Esophagus muscularis mucosa (tissue), 4 donors: ENCODE results near the gene DNAJA1. TPM values are rescaled to one million over a fixed set of nuclear protein-coding genes. Genes with fewer than 3 reads are reported as not detected.

Source experiments
- DNase-seq: peaks from one replicate; pipeline ENCODE4 v3.0.0-alpha.2; 2017; ENCODE audit errors: extremely low spot score
- H3K27ac ChIP-seq, 4 donors: fragments of 200-600 bp; sonication (generic); replicated peaks in 1 of 4; 1 replicate in 3 of 4; 2 replicates in 1 of 4; pipeline ENCODE4 v1.5.1; 2016 to 2019; ENCODE audit warnings: mild to moderate bottlenecking in 1 of 4
- H3K27me3 ChIP-seq, 4 donors: fragments of 200-600 bp; sonication (generic); one replicate each; pipeline versions ENCODE4 v1.5.1 to v1.6.0; 2016 to 2019
- H3K36me3 ChIP-seq, 4 donors: fragments of 200-600 bp; sonication (generic); one replicate each; pipeline ENCODE4 v1.5.1; 2016 to 2019
- H3K4me1 ChIP-seq, 4 donors: fragments of 200-600 bp; sonication (generic); one replicate each; pipeline ENCODE4 v1.5.1; 2016 to 2019
- H3K4me3 ChIP-seq, 4 donors: fragments of 200-600 bp; sonication (generic); 1 replicate in 2 of 4; 2 replicates in 2 of 4; pipeline ENCODE4 v1.5.1; 2016 to 2019; ENCODE audit warnings: mild to moderate bottlenecking in 4 of 4, moderate library complexity in 1 of 4
- H3K9me3 ChIP-seq, 4 donors: fragments of 200-600 bp; sonication (generic); 1 replicate in 3 of 4; 2 replicates in 1 of 4; pipeline ENCODE4 v1.5.1; 2016 to 2019
- EP300 ChIP-seq: sonication (generic); formaldehyde crosslinking; IDR thresholded peaks from one replicate; pipeline ENCODE4 v1.6.1; 2017; ENCODE audit warnings: antibody characterized with exemption
- POLR2A ChIP-seq: fragments of 450-650 bp; IDR thresholded peaks from one replicate; pipeline ENCODE4 v1.6.1; 2017; ENCODE audit warnings: antibody characterized with exemption, moderate library complexity, mild to moderate bottlenecking, low read depth
- POLR2AphosphoS5 ChIP-seq, 2 donors: sonication (generic); formaldehyde crosslinking; IDR thresholded peaks; one replicate each; pipeline ENCODE4 v1.6.1; 2017; ENCODE audit warnings: antibody characterized with exemption in 2 of 2
- WGBS: methylation state at CpG from one replicate; pipeline ENCODE4 v1.1.5; 2018; 5-methylcytosine and 5-hydroxymethylcytosine counted together
- intact Hi-C: fragments of 100-400 bp; cut with DNase I; formaldehyde crosslinking; loops from one replicate; pipeline ENCODE4 v1.15.1; 2023
- total RNA-seq, 4 donors: library from RNA; depleted of rRNA; stranded (reverse); fragments of >200 nt; gene quantifications; one replicate each; pipeline versions ENCODE4 v1.1.0 to v1.2.1, GENCODE V29; 2016
- TF ChIP-seq, protein P1 (sequence below), 3 experiments: fragments of 200-600 bp in 2 of 3; fragments of 450-650 bp in 1 of 3; sonication (generic) in 2 of 3; IDR thresholded peaks; one replicate each; pipeline ENCODE4 v1.5.1; 2017 to 2019; ENCODE audit warnings: antibody characterized with exemption in 3 of 3, mild to moderate bottlenecking in 2 of 3, moderate library complexity in 1 of 3

The DNAJA1 gene
- total RNA-seq, 4 donors from 2014 or later: 60.9 to 102 (median 71.1) TPM

DNA sequence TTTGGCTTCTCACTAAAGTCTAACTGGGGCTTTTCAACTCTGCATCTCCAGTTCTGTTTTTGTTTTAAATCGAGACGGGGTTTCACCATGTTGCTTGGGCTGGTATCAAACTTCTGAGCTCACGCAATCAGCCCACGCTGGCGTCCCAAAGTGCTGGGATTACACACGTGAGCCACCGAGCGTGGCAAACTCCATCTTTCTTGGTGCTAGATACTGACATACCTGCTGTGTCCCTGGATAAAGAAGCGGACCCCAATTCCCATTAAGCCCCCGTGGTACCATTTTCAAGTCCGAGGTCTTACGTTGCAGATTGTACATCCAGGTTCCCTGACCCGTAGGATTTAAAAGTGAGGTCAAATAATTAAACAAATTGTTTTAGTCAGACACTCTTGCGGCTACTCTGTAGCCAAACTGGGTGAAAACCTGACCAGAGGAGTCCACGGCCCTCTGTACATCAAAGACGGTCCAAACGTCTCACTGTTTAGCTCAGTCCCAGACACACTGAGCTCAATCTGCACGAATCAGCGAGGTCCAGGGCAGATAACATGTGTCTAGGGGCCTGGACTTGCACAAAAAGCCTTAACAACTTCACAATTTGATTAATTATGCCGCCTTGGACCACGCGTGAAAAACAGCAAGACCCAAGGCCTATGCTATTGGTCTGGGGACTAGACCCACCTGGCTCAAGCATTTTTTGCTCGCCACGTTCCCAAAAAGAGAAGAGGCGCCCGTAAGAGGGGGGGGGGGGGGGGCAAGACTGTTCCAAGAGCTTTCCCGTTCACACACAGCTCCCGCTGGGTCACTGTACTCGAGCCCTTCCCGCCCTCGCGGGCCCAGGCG, 727 bp upstream of the DNAJA1 start:
- DNase-seq: no peak
- peak overlapping the region; percentile 74 to 99 (median 96) for H3K4me3 ChIP-seq
- H3K27me3 ChIP-seq: no peaks in the 10 kb centered on the region
- 34% methylated on average over 26 of the region's 33 CpGs for WGBS
- H3K4me1 ChIP-seq: peaks cover 44 to 62% (median 61%) of the 10 kb centered on the region in 4 donors
- H3K27ac ChIP-seq: peak overlapping the region; percentile 95 to 100 (median 100)
- intact Hi-C loops: loop anchor here (2.0 kb wide), 1 partner anchor 22 kb away; no protein-coding TSS in a partner anchor
- no peaks in the 10 kb centered on the region for H3K9me3 ChIP-seq
- peaks cover 0 to 36% (median 22%) of the 10 kb centered on the region in 4 donors for H3K36me3 ChIP-seq
- no peak for TF ChIP-seq EP300

DNA sequence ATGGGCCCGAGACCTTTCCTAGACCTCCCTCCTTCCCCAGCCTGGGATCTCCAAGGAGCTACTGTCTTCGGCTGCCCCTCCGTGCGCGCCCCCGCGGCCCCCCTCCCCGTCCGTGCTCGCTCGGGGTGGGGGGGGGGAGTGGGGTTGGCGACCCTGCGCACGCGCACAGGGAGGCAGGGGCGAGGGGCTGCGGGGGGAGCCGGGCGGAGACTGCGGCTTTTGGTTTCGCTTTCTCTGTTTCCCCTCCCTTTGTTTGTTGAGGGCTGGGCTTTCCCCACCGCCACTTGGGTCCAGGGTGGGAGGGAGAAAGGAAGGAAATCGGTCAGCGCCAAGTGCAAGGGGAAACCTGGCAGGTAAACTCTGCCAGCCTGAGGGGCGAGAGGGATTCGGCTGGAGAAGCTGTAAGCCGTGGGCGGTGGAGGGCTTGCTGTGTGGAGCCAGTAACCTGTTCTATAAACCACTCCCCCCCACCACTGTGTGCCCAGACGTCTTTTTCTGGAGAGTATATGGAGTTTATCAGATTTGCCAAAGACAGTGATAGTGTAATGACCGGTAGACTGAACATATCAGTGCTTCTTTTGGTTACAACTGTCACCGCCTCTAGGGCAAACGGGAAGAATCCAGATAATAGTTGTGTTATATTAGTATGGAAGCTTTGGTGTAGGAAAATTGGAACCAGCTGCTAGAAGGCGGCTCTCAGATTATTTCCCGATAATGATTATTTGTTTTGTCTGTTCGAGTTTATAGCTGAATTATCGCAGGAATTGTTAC, 684 bp downstream of the DNAJA1 start:
- H3K9me3 ChIP-seq: no peaks in the 10 kb centered on the region
- H3K36me3 ChIP-seq: peaks cover 6 to 42% (median 25%) of the 10 kb centered on the region in 4 donors
- DNase-seq: no peak
- TF ChIP-seq, protein P1, sequence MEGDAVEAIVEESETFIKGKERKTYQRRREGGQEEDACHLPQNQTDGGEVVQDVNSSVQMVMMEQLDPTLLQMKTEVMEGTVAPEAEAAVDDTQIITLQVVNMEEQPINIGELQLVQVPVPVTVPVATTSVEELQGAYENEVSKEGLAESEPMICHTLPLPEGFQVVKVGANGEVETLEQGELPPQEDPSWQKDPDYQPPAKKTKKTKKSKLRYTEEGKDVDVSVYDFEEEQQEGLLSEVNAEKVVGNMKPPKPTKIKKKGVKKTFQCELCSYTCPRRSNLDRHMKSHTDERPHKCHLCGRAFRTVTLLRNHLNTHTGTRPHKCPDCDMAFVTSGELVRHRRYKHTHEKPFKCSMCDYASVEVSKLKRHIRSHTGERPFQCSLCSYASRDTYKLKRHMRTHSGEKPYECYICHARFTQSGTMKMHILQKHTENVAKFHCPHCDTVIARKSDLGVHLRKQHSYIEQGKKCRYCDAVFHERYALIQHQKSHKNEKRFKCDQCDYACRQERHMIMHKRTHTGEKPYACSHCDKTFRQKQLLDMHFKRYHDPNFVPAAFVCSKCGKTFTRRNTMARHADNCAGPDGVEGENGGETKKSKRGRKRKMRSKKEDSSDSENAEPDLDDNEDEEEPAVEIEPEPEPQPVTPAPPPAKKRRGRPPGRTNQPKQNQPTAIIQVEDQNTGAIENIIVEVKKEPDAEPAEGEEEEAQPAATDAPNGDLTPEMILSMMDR (IDR thresholded peaks at IDR 0.05): no peak
- TF ChIP-seq EP300: no peak
- TF ChIP-seq POLR2AphosphoS5 (IDR thresholded peaks at IDR 0.05): no peak
- TF ChIP-seq POLR2A: no peak
- peak overlapping the region; percentile 74 to 99 (median 96) for H3K4me3 ChIP-seq
- intact Hi-C loops: loop anchor here (2.0 kb wide), 1 partner anchor 23 kb away; no protein-coding TSS in a partner anchor
- WGBS: 6% methylated on average over 15 of the region's 36 CpGs
- H3K27me3 ChIP-seq: no peaks in the 10 kb centered on the region
- H3K27ac ChIP-seq: peak overlapping the region; percentile 95 to 100 (median 100)
- peaks cover 58 to 73% (median 68%) of the 10 kb centered on the region in 4 donors for H3K4me1 ChIP-seq

DNA sequence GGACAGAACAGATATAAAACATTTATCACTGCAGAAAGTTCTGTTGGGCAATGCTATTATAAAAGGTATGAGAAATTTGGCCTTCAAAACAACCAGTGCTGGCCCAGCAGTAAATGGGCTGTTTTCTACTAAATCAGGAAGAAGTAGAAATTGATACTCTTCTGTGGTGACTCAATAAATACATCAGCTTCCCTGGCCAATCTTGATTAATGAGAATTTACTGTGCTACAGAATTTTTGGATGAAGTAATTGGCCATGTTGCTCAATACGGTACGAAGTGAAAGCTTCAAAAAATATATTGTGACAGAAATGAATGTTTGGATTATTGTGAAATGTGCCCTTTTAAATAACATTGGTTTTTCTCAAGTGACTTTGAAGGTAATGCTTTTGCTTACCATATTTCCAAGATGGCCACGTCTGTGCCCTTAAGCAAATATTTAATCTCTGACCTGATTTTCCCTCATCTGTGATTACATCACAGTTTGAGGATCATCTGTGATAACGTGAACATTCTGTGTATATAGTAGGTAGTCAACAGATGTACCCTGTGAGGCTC, 4.2 kb downstream of the DNAJA1 start:
- no peak for DNase-seq
- intact Hi-C loops: no loop called here
- H3K27ac ChIP-seq: peak overlapping the region in 3 of 4 donors; percentile 12 to 50 (median 24)
- no peaks in the 10 kb centered on the region for H3K27me3 ChIP-seq
- H3K9me3 ChIP-seq: no peaks in the 10 kb centered on the region
- WGBS: 21% methylated on average over 4 of the region's 4 CpGs
- TF ChIP-seq EP300: no peak
- TF ChIP-seq POLR2AphosphoS5 (IDR thresholded peaks at IDR 0.05): peak in 1 of 2 donors; percentile 21
- H3K4me1 ChIP-seq: peaks cover 49 to 73% (median 59%) of the 10 kb centered on the region in 4 donors
- H3K36me3 ChIP-seq: peaks cover 25 to 75% (median 60%) of the 10 kb centered on the region in 4 donors
- H3K4me3 ChIP-seq: no peak overlapping the region

DNA sequence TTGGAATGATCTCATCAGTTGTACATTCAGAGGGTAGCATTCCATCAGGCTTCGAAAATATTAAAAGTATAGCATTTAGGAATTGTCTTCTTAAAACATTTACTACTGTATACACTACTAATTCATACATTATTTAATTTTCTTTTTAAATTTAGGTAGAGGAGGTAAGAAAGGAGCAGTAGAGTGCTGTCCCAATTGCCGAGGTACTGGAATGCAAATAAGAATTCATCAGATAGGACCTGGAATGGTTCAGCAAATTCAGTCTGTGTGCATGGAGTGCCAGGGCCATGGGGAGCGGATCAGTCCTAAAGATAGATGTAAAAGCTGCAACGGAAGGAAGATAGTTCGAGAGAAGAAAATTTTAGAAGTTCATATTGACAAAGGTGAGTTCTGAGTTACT, 5.2 kb downstream of the DNAJA1 start:
- 83% methylated on average over 5 of the region's 5 CpGs for WGBS
- Histone ChIP-seq H3K36me3 (peaks cover 35 to 85% (median 70%) of the 10 kb centered on the region in 4 donors), H3K27me3 (no peaks in the 10 kb centered on the region), H3K4me3 (no peak overlapping the region), H3K4me1 (peaks cover 48 to 69% (median 58%) of the 10 kb centered on the region in 4 donors), H3K9me3 (no peaks in the 10 kb centered on the region), H3K27ac (no peak overlapping the region)
- TF ChIP-seq POLR2A: no peak
- TF ChIP-seq POLR2AphosphoS5 (IDR thresholded peaks at IDR 0.05): no peak
- TF ChIP-seq, protein P1 (IDR thresholded peaks at IDR 0.05): no peak
- no peak for TF ChIP-seq EP300
- intact Hi-C loops: no loop called here
- no peak for DNase-seq

DNA sequence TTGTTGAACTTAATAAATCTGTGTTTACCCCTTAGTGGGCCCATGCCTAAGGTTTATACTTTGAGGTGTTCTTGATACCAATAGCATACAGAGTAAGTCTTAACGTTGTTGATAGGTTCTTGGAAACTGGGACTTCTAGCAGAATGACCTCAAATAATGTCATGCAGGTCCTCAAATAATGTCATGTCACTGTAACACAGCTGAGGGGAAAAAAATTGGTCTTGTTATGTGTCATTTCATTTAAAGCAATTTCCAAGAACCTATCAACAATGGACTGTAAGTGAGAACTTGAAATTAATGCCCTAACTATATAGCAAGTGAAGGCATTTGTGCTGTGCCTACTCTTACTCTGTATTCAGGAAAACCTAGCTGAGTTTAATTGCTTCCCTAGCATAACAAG, 7.2 kb downstream of the DNAJA1 start:
- intact Hi-C loops: no loop called here
- TF ChIP-seq, protein P1 (IDR thresholded peaks at IDR 0.05): no peak
- TF ChIP-seq EP300: no peak
- TF ChIP-seq POLR2A: no peak
- no peak for TF ChIP-seq POLR2AphosphoS5 (IDR thresholded peaks at IDR 0.05)
- 46% methylated on average over 1 of the region's 1 CpG for WGBS
- H3K27ac ChIP-seq: no peak overlapping the region
- peaks cover 35 to 53% (median 46%) of the 10 kb centered on the region in 4 donors for H3K4me1 ChIP-seq
- no peak overlapping the region for H3K4me3 ChIP-seq
- H3K9me3 ChIP-seq: no peaks in the 10 kb centered on the region
- no peaks in the 10 kb centered on the region for H3K27me3 ChIP-seq
- peaks cover 55 to 98% (median 85%) of the 10 kb centered on the region in 4 donors for H3K36me3 ChIP-seq
- DNase-seq: no peak
